ENCODE data around the gene HLA-DQB1. TPM values are rescaled to one million over a fixed set of nuclear protein-coding genes. Genes with fewer than 3 reads are reported as not detected.

Gene HLA-DQB1
- total and polyA plus RNA-seq, 2 of the 8 experiments (the other 6 are each of a cell fraction or from before 2014, with no cell fraction given), result 1.2 to 5.2 TPM

- no peak for TF ChIP-seq GTF2F1 (IDR thresholded peaks at IDR 0.05; ENCODE audit: borderline replicate concordance, low read depth, low read length)
Measured at GRCh38 chr6:32621372-32621771, 45.1 kb downstream of the HLA-DQB1 start (continued).

Data from H1 (cell line).